ENCODE measurements around the gene ZDHHC22.

DNA sequence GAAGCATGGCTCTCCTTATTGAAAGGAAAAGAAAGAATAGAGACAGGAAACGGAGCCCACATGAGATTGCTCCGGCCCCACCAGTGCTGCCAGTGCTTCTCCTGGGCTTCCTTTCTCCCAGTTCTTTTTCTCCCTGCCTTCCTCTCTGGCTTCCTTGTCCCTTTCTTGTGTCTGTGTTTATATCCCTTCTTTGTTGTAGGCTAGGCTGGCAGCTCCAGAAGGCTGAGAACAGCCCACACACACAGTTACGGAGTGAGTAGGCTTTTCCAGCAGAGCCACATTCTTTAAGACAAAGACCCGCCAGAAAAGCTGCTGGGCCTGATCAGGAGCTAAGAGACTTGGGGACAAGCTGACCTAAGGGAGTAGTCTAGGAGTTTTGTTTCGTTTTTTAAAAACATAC, 30.6 kb downstream of the ZDHHC22 start:
- TF ChIP-seq, protein P1, sequence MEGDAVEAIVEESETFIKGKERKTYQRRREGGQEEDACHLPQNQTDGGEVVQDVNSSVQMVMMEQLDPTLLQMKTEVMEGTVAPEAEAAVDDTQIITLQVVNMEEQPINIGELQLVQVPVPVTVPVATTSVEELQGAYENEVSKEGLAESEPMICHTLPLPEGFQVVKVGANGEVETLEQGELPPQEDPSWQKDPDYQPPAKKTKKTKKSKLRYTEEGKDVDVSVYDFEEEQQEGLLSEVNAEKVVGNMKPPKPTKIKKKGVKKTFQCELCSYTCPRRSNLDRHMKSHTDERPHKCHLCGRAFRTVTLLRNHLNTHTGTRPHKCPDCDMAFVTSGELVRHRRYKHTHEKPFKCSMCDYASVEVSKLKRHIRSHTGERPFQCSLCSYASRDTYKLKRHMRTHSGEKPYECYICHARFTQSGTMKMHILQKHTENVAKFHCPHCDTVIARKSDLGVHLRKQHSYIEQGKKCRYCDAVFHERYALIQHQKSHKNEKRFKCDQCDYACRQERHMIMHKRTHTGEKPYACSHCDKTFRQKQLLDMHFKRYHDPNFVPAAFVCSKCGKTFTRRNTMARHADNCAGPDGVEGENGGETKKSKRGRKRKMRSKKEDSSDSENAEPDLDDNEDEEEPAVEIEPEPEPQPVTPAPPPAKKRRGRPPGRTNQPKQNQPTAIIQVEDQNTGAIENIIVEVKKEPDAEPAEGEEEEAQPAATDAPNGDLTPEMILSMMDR (IDR thresholded peaks at IDR 0.05; ENCODE audit: low read depth, low read length, poor library complexity, severe bottlenecking): no peak
- no peak for TF ChIP-seq EZH2phosphoT487 (IDR thresholded peaks at IDR 0.05; ENCODE audit: borderline replicate concordance, low read length)

All from DOHH2 (cell line).